Activated naive CD8-positive, alpha-beta T cell treated with anti-CD3 and anti-CD28 coated beads, Interleukin-2, amount 10 ng/mL, durations not matched to agents 7 days and 5 days (primary cell): Measurements from ENCODE around the gene PLXNA1. TPM values are rescaled to one million over a fixed set of nuclear protein-coding genes. Genes with fewer than 3 reads are reported as not detected.

ENCODE experiments used
- total RNA-seq, 2 experiments: library from RNA; stranded (reverse); gene quantifications; one replicate each; pipeline ENCODE4 v1.2.3, GENCODE V29; 2021

Gene PLXNA1
- total RNA-seq, 2 experiments from 2014 or later = 5.7 to 5.8 TPM

Other genes starting within 250 kb of the PLXNA1 start
- gene PRR23E, start 210.0 kb downstream of the PLXNA1 start, total RNA-seq = not detected